GM18870 (cell line): ENCODE data around the gene CENPU.
"Not testable (repeated sequence)": the region's sequence is repeated elsewhere in the genome, so short reads cannot be mapped to it uniquely, and the experiment has no call there.

Experiments used
- ATAC-seq: cut with Tn5 transposase; IDR thresholded peaks from one replicate; pipeline ENCODE4 v1.9.1; 2021; ENCODE audit warnings: moderate library complexity; ENCODE audit not compliant: unreplicated experiment

Gene CENPU

GRCh38 chr4:184752496-184753275 is 18.8 kb upstream of the CENPU start:
- no peak for ATAC-seq

GRCh38 chr4:184751585-184751956 is 17.7 kb upstream of the CENPU start:
- no peak for ATAC-seq

DNA sequence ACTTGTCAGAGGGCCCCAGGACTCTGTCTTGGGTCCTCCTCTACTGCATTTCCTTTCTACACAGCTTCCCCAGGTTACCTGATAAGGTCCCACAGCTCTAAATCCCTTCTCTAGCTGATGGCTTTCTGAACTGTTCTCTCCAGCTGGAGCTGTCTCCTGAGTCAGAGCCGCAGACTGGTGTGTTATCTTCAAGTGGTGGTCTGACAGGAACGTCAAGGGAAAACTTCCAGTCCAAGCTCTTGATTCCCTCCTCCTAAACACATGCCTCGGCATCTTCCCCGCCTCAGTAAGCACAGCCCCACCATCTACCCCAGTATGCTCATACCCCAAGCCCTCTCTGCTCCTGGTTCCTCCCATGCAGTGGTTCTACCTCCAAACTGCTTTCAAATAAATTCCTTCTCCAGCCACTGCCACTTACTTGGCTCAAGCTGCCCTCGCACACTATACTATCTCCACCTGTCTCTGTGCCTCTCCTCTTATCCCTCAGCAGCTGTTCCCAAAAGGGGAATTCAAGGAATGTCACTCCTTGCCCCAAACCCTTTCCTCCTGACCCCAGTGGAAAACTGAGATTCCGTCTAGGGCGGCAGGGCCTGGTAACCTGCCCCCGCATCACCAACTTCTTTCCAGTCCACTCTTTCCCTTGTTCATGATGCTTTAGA is 17.2 kb upstream of the CENPU start:
- no peak for ATAC-seq

GRCh38 chr4:184748251-184748652 is 14.4 kb upstream of the CENPU start:
- no peak for ATAC-seq

- ATAC-seq: no peak
Measured at GRCh38 chr4:184747034-184747830, 13.3 kb upstream of the CENPU start.

DNA sequence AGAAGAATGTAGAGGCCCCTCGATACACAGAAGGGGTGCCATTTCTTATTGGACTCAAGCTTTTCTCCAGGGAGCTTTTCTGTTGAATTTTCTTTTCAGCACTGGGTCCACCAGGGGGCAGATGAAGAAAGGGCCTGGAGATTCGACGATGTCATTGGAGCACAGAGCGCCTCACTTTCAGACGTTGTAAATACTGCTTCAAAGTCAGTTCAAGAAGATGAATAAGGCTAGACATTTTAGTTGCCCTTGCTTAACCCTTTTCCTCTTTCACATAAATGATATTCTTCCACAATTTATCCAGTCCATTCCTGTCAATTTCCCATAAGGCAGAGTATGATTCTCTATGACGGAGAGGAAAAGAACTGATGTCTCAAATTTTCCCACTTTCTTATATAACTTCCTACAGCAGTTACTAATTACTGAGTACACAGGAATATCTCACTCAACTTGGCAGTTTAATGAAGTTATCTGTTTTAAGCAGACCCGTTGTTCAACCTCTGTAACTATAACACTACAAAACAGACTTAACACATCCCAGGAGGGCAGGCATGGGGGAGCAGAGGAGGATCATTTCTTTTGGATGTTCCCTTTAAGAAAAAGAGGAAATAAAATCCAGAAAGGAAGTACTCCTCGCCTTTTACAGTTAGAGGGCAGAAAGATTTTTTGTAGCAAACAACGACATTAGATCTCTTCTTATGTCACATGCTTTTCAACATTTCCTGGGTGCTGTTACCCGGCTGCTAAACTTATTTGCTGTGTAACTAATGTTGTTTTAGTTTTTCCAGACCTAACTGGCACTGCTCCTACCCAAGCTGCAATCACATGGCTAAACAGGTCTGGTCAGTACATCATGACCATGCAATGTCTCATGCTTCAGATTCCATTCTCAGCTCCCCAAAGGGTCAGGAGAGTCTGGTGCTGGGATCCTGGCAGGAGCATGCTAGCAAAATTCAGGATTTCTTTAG is 12.2 kb upstream of the CENPU start:
- ATAC-seq: peak; percentile 50

GRCh38 chr4:184744236-184744635 is 10.3 kb upstream of the CENPU start:
- ATAC-seq: no peak

GRCh38 chr4:184743650-184744049 is 9.8 kb upstream of the CENPU start:
- ATAC-seq: no peak

- not testable (repeated sequence) for ATAC-seq
Measured at GRCh38 chr4:184741651-184742050, 7.8 kb upstream of the CENPU start.

DNA sequence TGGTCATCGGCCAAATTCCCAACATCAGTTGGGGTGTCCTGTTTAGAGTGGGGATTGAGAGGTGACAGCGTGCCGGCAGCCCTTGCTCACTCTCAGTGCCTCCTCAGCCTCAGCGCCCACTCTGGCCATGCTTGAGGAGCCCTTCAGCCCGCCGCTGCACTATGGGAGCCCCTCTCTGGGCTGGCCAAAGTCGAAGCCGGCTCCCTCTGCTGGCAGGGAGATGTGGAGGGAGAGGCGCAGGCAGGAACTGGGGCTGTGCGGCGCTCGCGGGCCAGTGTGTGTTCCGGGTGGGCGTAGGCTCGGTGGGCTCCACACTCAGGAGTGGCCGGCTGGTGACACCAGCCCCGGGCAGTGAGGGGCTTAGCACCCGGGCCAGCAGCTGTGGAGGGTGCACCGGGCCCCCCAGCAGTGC is 7.1 kb upstream of the CENPU start:
- no peak for ATAC-seq

- not testable (repeated sequence) for ATAC-seq
Measured at GRCh38 chr4:184739575-184739974, 5.7 kb upstream of the CENPU start.

DNA sequence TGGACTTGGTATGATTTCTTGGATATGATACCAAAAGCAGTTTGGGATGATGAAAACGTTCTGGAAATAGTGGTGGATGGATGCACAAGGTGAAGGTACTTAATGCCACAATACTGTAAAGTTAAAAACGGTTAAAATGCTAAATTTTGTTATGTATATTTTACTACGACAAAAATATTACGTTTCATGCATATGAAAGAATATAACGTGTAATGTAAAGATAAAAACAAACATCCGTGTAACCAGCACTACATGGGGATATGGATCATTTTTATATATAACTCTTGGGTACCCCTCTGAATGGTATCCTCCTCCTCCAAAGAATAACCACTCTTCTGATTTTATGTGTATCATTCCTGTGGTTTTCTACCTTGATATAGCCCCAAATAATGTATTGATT is 862 bp upstream of the CENPU start:
- ATAC-seq: no peak

DNA sequence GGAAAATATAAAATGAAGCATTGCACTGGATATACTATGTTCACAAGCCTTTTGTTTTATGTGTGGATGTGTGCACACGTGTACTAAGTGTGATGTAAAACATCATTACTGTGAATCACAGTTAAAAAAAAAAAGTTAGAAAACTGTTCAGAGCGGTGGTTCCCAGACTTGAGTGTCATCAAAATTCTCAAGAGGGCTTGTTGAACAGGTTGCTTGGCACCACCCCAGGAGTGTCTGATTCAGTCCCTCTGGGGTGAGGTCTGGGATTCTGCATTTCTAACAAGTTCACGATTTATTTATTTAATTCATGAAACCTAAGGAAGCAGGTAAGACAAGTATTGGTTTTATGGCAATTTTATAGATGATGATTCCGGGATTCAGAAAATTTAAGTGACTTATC is 1.8 kb downstream of the CENPU start:
- no peak for ATAC-seq

- no peak for ATAC-seq
Measured at GRCh38 chr4:184731056-184731455, 2.8 kb downstream of the CENPU start.

GRCh38 chr4:184729946-184730345 is 4.0 kb downstream of the CENPU start:
- no peak for ATAC-seq

DNA sequence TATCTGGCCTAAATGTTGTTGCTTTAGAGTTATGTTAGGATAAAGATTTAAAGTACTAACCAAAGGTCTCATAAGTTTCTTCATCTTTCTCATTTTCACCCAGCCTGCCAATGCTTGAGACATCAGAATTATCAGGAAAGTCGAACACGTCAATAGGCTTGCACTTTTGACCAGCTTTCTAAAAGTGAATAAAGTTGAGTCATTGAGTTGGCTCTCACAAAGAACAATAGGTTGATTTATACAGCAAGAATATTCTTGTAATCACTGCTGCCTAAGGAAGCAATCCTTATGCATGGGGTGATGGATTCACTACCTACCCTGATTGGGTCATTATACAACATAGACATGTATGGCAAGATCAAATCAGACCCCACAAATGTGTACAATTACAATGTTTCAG is 5.0 kb downstream of the CENPU start:
- no peak for ATAC-seq

DNA sequence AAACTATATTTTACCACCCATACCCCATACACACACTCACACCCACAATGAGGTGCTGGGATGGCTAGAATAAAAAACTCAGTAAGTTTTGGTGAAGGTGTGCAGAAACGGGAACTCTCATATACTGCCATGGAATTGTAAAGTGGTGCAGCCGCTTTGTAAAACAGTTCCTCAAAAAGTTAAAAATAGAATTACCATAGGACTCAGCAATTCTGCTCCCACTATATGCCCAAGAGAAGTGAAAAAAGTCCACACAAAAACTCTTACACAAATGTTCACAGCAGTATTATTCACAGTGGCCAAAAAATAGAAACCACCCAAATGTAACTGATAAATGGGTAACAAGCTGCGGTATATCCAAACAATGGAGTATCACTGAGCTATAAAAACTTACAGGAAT is 6.5 kb downstream of the CENPU start:
- ATAC-seq: no peak

DNA sequence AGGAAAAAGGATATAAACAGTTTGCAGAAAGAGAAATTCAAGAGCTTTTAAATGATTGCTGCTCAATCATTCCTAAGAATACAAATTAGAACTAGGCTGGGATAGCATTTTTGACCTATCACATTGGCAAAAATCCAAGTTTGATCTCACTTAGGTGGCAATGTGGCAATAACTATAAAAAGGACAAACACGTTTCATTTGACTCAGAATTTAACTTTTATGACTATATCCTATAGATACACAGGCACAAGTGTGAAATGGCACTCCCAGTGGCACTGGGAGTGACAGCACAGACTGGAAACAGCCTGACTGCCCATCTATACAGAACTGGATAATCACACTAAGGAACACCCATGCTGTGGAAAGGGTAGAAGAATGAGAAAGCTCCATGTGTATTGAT is 11.1 kb downstream of the CENPU start:
- no peak for ATAC-seq

GRCh38 chr4:184721254-184721653 is 12.6 kb downstream of the CENPU start:
- ATAC-seq: no peak

DNA sequence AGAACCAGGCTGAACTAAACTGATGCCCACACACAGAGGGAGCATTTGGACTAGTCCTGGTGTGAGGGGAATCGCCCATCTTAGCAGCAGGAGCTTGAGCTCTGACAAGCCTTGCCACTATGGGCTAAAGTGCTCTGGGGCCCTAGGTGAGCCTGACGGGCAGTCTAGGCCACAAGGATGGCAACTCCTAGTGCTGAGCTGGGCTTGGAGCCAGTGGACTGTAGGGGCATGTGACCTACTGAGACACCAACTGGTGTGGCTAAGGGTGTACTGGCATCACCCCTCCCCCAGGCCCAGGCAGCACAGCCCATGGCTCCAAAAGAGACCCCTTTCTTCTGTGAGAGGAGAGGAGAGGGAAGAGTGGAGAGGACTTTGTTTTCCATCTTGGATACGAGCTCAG is 14.5 kb downstream of the CENPU start:
- ATAC-seq: no peak

DNA sequence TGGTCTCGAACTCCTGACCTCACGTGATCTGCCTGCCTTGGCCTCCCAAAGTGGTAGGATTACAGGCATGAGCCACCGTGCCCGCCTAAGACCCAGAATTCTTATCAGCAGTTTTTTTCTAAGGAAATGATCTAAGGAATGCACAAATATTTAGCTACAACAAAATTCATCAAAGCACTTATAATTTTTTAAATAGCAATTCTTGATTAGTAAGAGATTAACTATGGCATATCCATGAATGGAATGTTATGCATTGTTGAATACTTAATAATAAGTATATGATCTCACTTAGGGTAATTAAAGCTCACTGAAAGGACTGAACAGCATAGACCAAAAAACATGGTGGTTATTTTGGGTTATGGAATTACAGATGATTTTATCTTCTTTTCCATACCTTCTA is 18.4 kb downstream of the CENPU start:
- no peak for ATAC-seq
